GM12878 (cell line): ENCODE data around the gene BIRC3. TPM values are rescaled to one million over a fixed set of nuclear protein-coding genes. Genes with fewer than 3 reads are reported as not detected.
A peak's percentile ranks its signal among the peaks of the same experiment; 100 is the strongest.

Experiments used
- BMI1 ChIP-seq: fragments of 450-650 bp; IDR thresholded peaks from 2 replicates; pipeline ENCODE4 v1.6.1; 2016; ENCODE audit warnings: mild to moderate bottlenecking, moderate library complexity, borderline replicate concordance
- CEBPZ ChIP-seq: fragments of 150-350 bp; IDR thresholded peaks from 2 replicates; pipeline ENCODE4 v1.6.1; 2016; ENCODE audit warnings: low read depth, low read length
- CREB1 ChIP-seq: IDR thresholded peaks from 2 replicates; pipeline ENCODE4 v1.6.1; 2012; ENCODE audit warnings: low read depth, mild to moderate bottlenecking, inconsistent platforms
- CREM ChIP-seq: IDR thresholded peaks from 2 replicates; pipeline ENCODE4 v1.6.1; 2014; ENCODE audit warnings: antibody characterized with exemption, low read depth
- CUX1 ChIP-seq: IDR thresholded peaks from 2 replicates; pipeline ENCODE4 v1.6.1; 2012; ENCODE audit warnings: improper control_type of control experiment, low read depth, low read length; ENCODE audit not compliant: insufficient replicate concordance
- FOS ChIP-seq: IDR thresholded peaks from 3 replicates; pipeline ENCODE4 v1.6.1; 2011; ENCODE audit warnings: borderline replicate concordance; ENCODE audit not compliant: insufficient read length; ENCODE audit errors: extremely low read depth
- IRF3 ChIP-seq: fragments of 450-650 bp; IDR thresholded peaks from 2 replicates; pipeline ENCODE4 v1.6.1; 2014; ENCODE audit warnings: mild to moderate bottlenecking
- IRF4 ChIP-seq: IDR thresholded peaks from 2 replicates; pipeline ENCODE4 v1.6.1; 2011; ENCODE audit warnings: low read depth, low read length
- NFXL1 ChIP-seq: fragments of 450-650 bp; IDR thresholded peaks from 2 replicates; pipeline ENCODE4 v1.6.1; 2017; ENCODE audit warnings: antibody characterized with exemption, mild to moderate bottlenecking, borderline replicate concordance
- NRF1 ChIP-seq: conservative IDR thresholded peaks from 2 replicates; pipeline ENCODE4 v1.6.1; 2011; ENCODE audit warnings: mild to moderate bottlenecking, low read depth, low read length, improper control_type of control experiment
- REST ChIP-seq: IDR thresholded peaks from 2 replicates; pipeline ENCODE4 v1.6.1; 2012; ENCODE audit warnings: mild to moderate bottlenecking, low read depth, low read length
- SMAD1 ChIP-seq: fragments of 450-650 bp; IDR thresholded peaks from 2 replicates; pipeline ENCODE4 v1.6.1; 2018; ENCODE audit warnings: mild to moderate bottlenecking, low read depth; ENCODE audit not compliant: partially characterized antibody
- SREBF2 ChIP-seq: IDR thresholded peaks from 2 replicates; pipeline ENCODE4 v1.6.1; 2012; ENCODE audit warnings: mild to moderate bottlenecking, low read length
- STAT3 ChIP-seq: IDR thresholded peaks from 2 replicates; pipeline ENCODE4 v1.6.1; 2011; ENCODE audit warnings: low read depth, low read length, improper control_type of control experiment
- TCF7 ChIP-seq: IDR thresholded peaks from 2 replicates; pipeline ENCODE4 v1.6.1; 2014; ENCODE audit warnings: antibody characterized with exemption, borderline replicate concordance
- WRNIP1 ChIP-seq: IDR thresholded peaks from 2 replicates; pipeline ENCODE4 v1.6.1; 2011; ENCODE audit warnings: low read depth, low read length, improper control_type of control experiment, borderline replicate concordance
- polyA plus RNA-seq, 11 experiments: library from polyadenylated mRNA; depleted of rRNA in 4 of 11; unstranded in 6 of 11; stranded (reverse) in 5 of 11; fragments of >200 nt; fragmentation: Nextera tagmentation in 4 of 11; fragmentation: Illumina TruSeq in 1 of 11; extraction: Ambion mirVana in 4 of 11; extraction: Trizol in 1 of 11; gene quantifications; 1 replicate in 1 of 11; 2 replicates in 10 of 11; pipeline versions ENCODE4 v1.2.1 to v1.2.3, GENCODE V29; 2011 to 2016; ENCODE audit warnings: inconsistent platforms in 2 of 11, missing spikeins in 2 of 11, low read depth in 1 of 11
- total RNA-seq, 4 experiments: library from RNA; depleted of rRNA in 3 of 4; stranded (reverse); fragments of >200 nt in 3 of 4; fragmentation: Illumina TruSeq in 1 of 4; extraction: Trizol in 1 of 4; gene quantifications; 2 replicates each; pipeline versions ENCODE4 v1.2.1 to v1.2.3, GENCODE V29; 2013 to 2021

BIRC3 gene
- total and polyA plus RNA-seq, 10 of the 15 experiments (the other 5 are each of a cell fraction or from before 2014, with no cell fraction given) = 42.1 to 351 (median 83.7) TPM

- TF ChIP-seq REST = 0 out of 2 replicates have a peak, but pooled peaks have one; percentile 17
- TF ChIP-seq WRNIP1 = peak; percentile 39; the same call in 1 of the 2 replicates
- TF ChIP-seq CREM = peak; percentile 95
- peak; percentile 89 for TF ChIP-seq SMAD1
- peak; percentile 97 for TF ChIP-seq STAT3
- TF ChIP-seq CREB1 = peak; percentile 84
- 0 out of 2 replicates have a peak, but pooled peaks have one; percentile 20 for TF ChIP-seq NRF1
- TF ChIP-seq BMI1 = peak; percentile 73
- peak; percentile 84 for TF ChIP-seq IRF4
- TF ChIP-seq CEBPZ = no peak
- TF ChIP-seq IRF3 = no peak
- TF ChIP-seq TCF7 = peak; percentile 71
- TF ChIP-seq CUX1 = peak; percentile 67
- no peak for TF ChIP-seq SREBF2
- no peak for TF ChIP-seq NFXL1
- TF ChIP-seq FOS = no peak
Measured at GRCh38 chr11:102317099-102317767, at the start of gene BIRC3 (continued).
